ENCODE data around the gene MKNK1. TPM values are rescaled to one million over a fixed set of nuclear protein-coding genes. Genes with fewer than 3 reads are reported as not detected.

Gene MKNK1
- total and polyA plus RNA-seq, 2 of the 4 experiments (the other 2 are of a cell fraction) = 14.3 to 35.2 TPM

DNA sequence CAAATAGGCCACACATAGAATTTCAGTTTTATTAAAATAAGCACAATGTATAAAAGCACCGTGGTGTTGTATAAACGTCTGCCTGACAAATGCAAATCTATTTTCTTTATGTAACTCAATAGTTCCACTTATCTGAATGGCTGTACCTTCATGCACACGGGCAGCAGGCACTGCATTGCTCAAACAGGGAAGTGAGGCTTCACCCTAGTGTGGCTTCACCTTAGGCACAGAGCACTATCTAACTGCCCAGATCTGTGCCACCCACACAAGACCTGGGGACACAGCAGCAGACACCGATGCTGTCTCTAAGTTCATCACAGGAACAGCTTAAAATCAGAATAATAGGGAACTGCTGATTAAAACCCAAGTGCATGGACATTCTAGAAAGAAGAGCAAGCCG, 46.7 kb downstream of the MKNK1 start:
- Histone ChIP-seq H3K36me3 (ENCODE audit: control insufficient read depth, insufficient read depth, low read length) (peaks cover 24% of the 10 kb centered on the region), H2BK20ac (ENCODE audit: low read depth, low read length) (no peak overlapping the region), H3K79me1 (ENCODE audit: low read depth in 1 of 2, low read length in 2 of 2) (no peaks in the 10 kb centered on the region), H3K9ac (ENCODE audit: low read depth, low read length) (no peak overlapping the region), H4K8ac (ENCODE audit: low read depth in 2 of 2, low read length in 2 of 2) (no peak overlapping the region), H2AK5ac (ENCODE audit: low read depth, low read length) (no peak overlapping the region), H4K5ac (ENCODE audit: low read depth, low read length) (no peak overlapping the region), H2AK9ac (replicated peaks; ENCODE audit: low read depth, low read length, poor library complexity) (no peak overlapping the region), H3K56ac (ENCODE audit: extremely low read depth, insufficient read depth, low read length) (no peak overlapping the region), H3K18ac (ENCODE audit: low read depth, low read length) (no peak overlapping the region), H3K4me3 (ENCODE audit: insufficient read depth, low read depth, low read length) (no peak overlapping the region), H2BK120ac (ENCODE audit: low read depth, low read length) (no peak overlapping the region), H4K20me1 (ENCODE audit: insufficient read depth, low read length) (no peaks in the 10 kb centered on the region), H3K9me3 (ENCODE audit: control insufficient read depth, insufficient read depth, low read length) (no peaks in the 10 kb centered on the region), H4K91ac (ENCODE audit: insufficient read depth, low read depth, low read length) (no peak overlapping the region), H3K4me1 (ENCODE audit: control insufficient read depth, insufficient read depth, low read length) (no peaks in the 10 kb centered on the region), H3K4ac (ENCODE audit: low read depth, low read length) (no peak overlapping the region), H2AFZ (replicated peaks; ENCODE audit: low read length, poor library complexity) (no peak overlapping the region), H2BK15ac (ENCODE audit: low read depth, low read length) (no peak overlapping the region), H3K23ac (ENCODE audit: low read depth, low read length) (no peak overlapping the region), H2BK5ac (ENCODE audit: low read depth, low read length, poor library complexity, severe bottlenecking) (no peak overlapping the region), H3K27ac (ENCODE audit: insufficient read depth, low read length) (no peak overlapping the region), H3K27me3 (ENCODE audit: control insufficient read depth, insufficient read depth, low read length) (peaks cover 4% of the 10 kb centered on the region), H3K4me2 (ENCODE audit: low read depth, low read length) (no peak overlapping the region), H3K14ac (replicated peaks; ENCODE audit: low read depth, low read length) (no peak overlapping the region), H3K9me1 (ENCODE audit: insufficient read depth, low read length) (no peaks in the 10 kb centered on the region; the same call in 1 of the 2 replicates)
- no TSS peak for BruUV-seq (replicated peaks)
- no CpG with 5 or more reads among the region's 5 CpGs for WGBS, 2 experiments (ENCODE audit: extremely low coverage in 2 of 2, insufficient read length in 1 of 2)
- CTCF ChIA-PET = no interaction called here
- intact Hi-C loops (cut with micrococcal nuclease) = no loop called here
- dilution Hi-C loops (cut with HindIII; ENCODE audit: low sequenced_read_pairs, unreplicated experiment) = no loop called here
- in situ Hi-C loops (cut with MboI; ENCODE audit: low sequenced_read_pairs) = no loop called here
- ATAC-seq (ENCODE audit: low read depth) (no peak), DNase-seq (no peak)
- TF ChIP-seq MAFK (IDR thresholded peaks at IDR 0.05; ENCODE audit: low read depth, low read length) (no peak), RCOR1 (IDR thresholded peaks at IDR 0.05; ENCODE audit: insufficient replicate concordance, low read length) (no peak), CEBPB (IDR thresholded peaks at IDR 0.05; ENCODE audit: low read depth, low read length) (no peak), BHLHE40 (IDR thresholded peaks at IDR 0.05; ENCODE audit: low read depth, low read length) (no peak), RFX5 (IDR thresholded peaks at IDR 0.05; ENCODE audit: low read depth, low read length) (no peak), POLR2A (IDR thresholded peaks at IDR 0.05; ENCODE audit: low read depth, low read length) (no peak), NFE2L2 (IDR thresholded peaks at IDR 0.05; ENCODE audit: low read depth, low read length) (no peak)
- POLR2A ChIA-PET (ENCODE audit: unreplicated experiment) = no interaction called here

Data from IMR-90 (cell line).